HepG2 (cell line): ENCODE measurements around the gene TTLL1. TPM values are rescaled to one million over a fixed set of nuclear protein-coding genes. Genes with fewer than 3 reads are reported as not detected.

ENCODE experiments used
- ASH2L ChIP-seq: fragments of 300-600, 200-600 bp; sonication (generic); IDR thresholded peaks from 2 replicates; pipeline ENCODE4 v1.7.0; 2017; ENCODE audit warnings: low read depth, mild to moderate bottlenecking, moderate library complexity, mixed read lengths, low read length; ENCODE audit not compliant: insufficient read length
- ATM ChIP-seq: fragments of 450-650 bp; IDR thresholded peaks from 2 replicates; pipeline ENCODE4 v1.7.1; 2017; ENCODE audit warnings: mild to moderate bottlenecking, borderline replicate concordance
- BRD4 ChIP-seq: sonication (generic); formaldehyde crosslinking; IDR thresholded peaks from 2 replicates; pipeline ENCODE4 v1.4.0; 2020; ENCODE audit warnings: missing genetic modification reagents
- ELF3 ChIP-seq: IDR thresholded peaks from 2 replicates; pipeline ENCODE4 v1.6.1; 2016; ENCODE audit warnings: missing genetic modification reagents, missing compliant biosample characterization
- ELF4 ChIP-seq: sonication (generic); formaldehyde crosslinking; IDR thresholded peaks from 2 replicates; pipeline ENCODE4 v1.5.0; 2020; ENCODE audit warnings: missing genetic modification reagents, mild to moderate bottlenecking, moderate library complexity, borderline replicate concordance
- FOXP1 ChIP-seq, 2 experiments: fragments of 450-650 bp in 1 of 2; IDR thresholded peaks; 2 replicates each; pipeline ENCODE4 v1.6.1; 2017 to 2018; ENCODE audit warnings: antibody characterized with exemption in 1 of 2
- HMGXB3 ChIP-seq: sonication (generic); formaldehyde crosslinking; IDR thresholded peaks from 2 replicates; pipeline ENCODE4 v1.4.0; 2020; ENCODE audit warnings: missing genetic modification reagents, borderline replicate concordance
- HNRNPUL1 ChIP-seq: fragments of 200-400 bp; formaldehyde crosslinking; IDR thresholded peaks from 2 replicates; pipeline ENCODE4 v1.6.1; 2017; ENCODE audit warnings: low read depth, mild to moderate bottlenecking, low read length, moderate library complexity
- HOMEZ ChIP-seq: IDR thresholded peaks from 2 replicates; pipeline ENCODE4 v1.6.1; 2016; ENCODE audit warnings: low read depth
- KDM1A ChIP-seq: IDR thresholded peaks from 2 replicates; pipeline ENCODE4 v1.6.1; 2016; ENCODE audit warnings: missing compliant biosample characterization
- MBNL3 ChIP-seq: fragments of 250-450 bp; sonication (Bioruptor Pico); conservative IDR thresholded peaks from 2 replicates; pipeline ENCODE4 v1.8.0; 2022; ENCODE audit warnings: mild to moderate bottlenecking, inconsistent platforms
- NFIC ChIP-seq: IDR thresholded peaks from 2 replicates; pipeline ENCODE4 v1.6.1; 2012; ENCODE audit warnings: mild to moderate bottlenecking, low read length, inconsistent platforms
- NR2F6 ChIP-seq, 2 experiments: IDR thresholded peaks; 2 replicates each; pipeline ENCODE4 v1.6.1; 2016; ENCODE audit warnings: antibody characterized with exemption in 1 of 2, mild to moderate bottlenecking in 1 of 2
- RAD21 ChIP-seq: fragments of 450-650 bp; formaldehyde crosslinking; IDR thresholded peaks from 2 replicates; pipeline ENCODE4 v1.5.0; 2020; ENCODE audit warnings: mild to moderate bottlenecking
- RFX1 ChIP-seq: fragments of 450-650 bp; IDR thresholded peaks from 2 replicates; pipeline ENCODE4 v1.6.1; 2017
- SAP130 ChIP-seq: IDR thresholded peaks from 2 replicates; pipeline ENCODE4 v1.6.1; 2016; ENCODE audit warnings: low read depth
- SOX13 ChIP-seq, 3 experiments: fragments of 450-650 bp in 1 of 3; sonication (generic) in 1 of 3; formaldehyde crosslinking in 1 of 3; IDR thresholded peaks in 2 of 3; conservative IDR thresholded peaks in 1 of 3; 2 replicates each; pipeline versions ENCODE4 v1.5.0 to v1.6.1; 2016 to 2020; ENCODE audit warnings: antibody characterized with exemption in 1 of 3, mild to moderate bottlenecking in 1 of 3, missing compliant biosample characterization in 1 of 3, missing genetic modification reagents in 1 of 3, moderate library complexity in 1 of 3
- TBX2 ChIP-seq: sonication (generic); formaldehyde crosslinking; IDR thresholded peaks from 2 replicates; pipeline ENCODE4 v1.5.0; 2020; ENCODE audit warnings: missing genetic modification reagents, mild to moderate bottlenecking, borderline replicate concordance
- TOE1 ChIP-seq: sonication (generic); formaldehyde crosslinking; IDR thresholded peaks from 2 replicates; pipeline ENCODE4 v1.4.0; 2020; ENCODE audit warnings: mild to moderate bottlenecking, missing genetic modification reagents
- ZNF232 ChIP-seq: sonication (generic); formaldehyde crosslinking; IDR thresholded peaks from 2 replicates; pipeline ENCODE4 v1.4.0; 2020; ENCODE audit warnings: missing genetic modification reagents, borderline replicate concordance
- ZNF512 ChIP-seq: sonication (generic); formaldehyde crosslinking; IDR thresholded peaks from 2 replicates; pipeline ENCODE4 v1.4.0; 2020; ENCODE audit warnings: mild to moderate bottlenecking, missing genetic modification reagents
- ZNF577 ChIP-seq: sonication (generic); formaldehyde crosslinking; IDR thresholded peaks from 2 replicates; pipeline ENCODE4 v1.4.0; 2020; ENCODE audit warnings: mild to moderate bottlenecking, low read depth, missing genetic modification reagents, borderline replicate concordance
- ZNF740 ChIP-seq: sonication (generic); formaldehyde crosslinking; IDR thresholded peaks from 2 replicates; pipeline ENCODE4 v1.4.0; 2020; ENCODE audit warnings: missing genetic modification reagents
- polyA plus RNA-seq, 8 experiments: library from polyadenylated mRNA; depleted of rRNA in 3 of 8; stranded (reverse) in 7 of 8; unstranded in 1 of 8; fragments of >200 nt; fragmentation: Illumina TruSeq in 4 of 8; extraction: Trizol in 4 of 8; gene quantifications; 2 replicates each; pipeline versions ENCODE4 v1.2.1 to v1.2.3, GENCODE V29; 2011 to 2016; ENCODE audit warnings: low read depth in 4 of 8, missing spikeins in 1 of 8, mixed read lengths in 1 of 8; ENCODE audit not compliant: insufficient read depth in 1 of 8
- total RNA-seq, 5 experiments: library from RNA; depleted of rRNA; stranded (reverse); fragments of >200 nt; fragmentation: Illumina TruSeq; extraction: Trizol; gene quantifications; 2 replicates each; pipeline ENCODE4 v1.2.3, GENCODE V29; 2016; ENCODE audit warnings: low read depth in 1 of 5

TTLL1 gene
- total and polyA plus RNA-seq, 2 of the 13 experiments (the other 11 are each of a cell fraction or from before 2014, with no cell fraction given): 1.6 to 5.3 TPM

GRCh38 chr22:43018615-43019014, 70.6 kb downstream of the TTLL1 start (continued):
- no peak for TF ChIP-seq ZNF577
- 0 out of 2 replicates have a peak, but pooled peaks have one; percentile 53 for TF ChIP-seq ELF4 (CRISPR knock-in tag)
- no peak for TF ChIP-seq ATM
- no peak for TF ChIP-seq RFX1
- no peak for TF ChIP-seq MBNL3 (CRISPR knock-in tag)
- peak; percentile 56; the same call in 1 of the 2 replicates for TF ChIP-seq TBX2 (CRISPR knock-in tag)
- TF ChIP-seq ELF3 (CRISPR knock-in tag): peak; percentile 95
- TF ChIP-seq HOMEZ (CRISPR knock-in tag): peak; percentile 19; the same call in 1 of the 2 replicates
- TF ChIP-seq ZNF232: peak; percentile 71; the same call in 1 of the 2 replicates
- TF ChIP-seq HMGXB3 (CRISPR knock-in tag): 0 out of 2 replicates have a peak, but pooled peaks have one; percentile 42
- TF ChIP-seq BRD4: peak; percentile 56; the same call in 1 of the 2 replicates
- no peak for TF ChIP-seq FOXP1 (IDR thresholded peaks at IDR 0.05)
- TF ChIP-seq FOXP1 (CRISPR knock-in tag; IDR thresholded peaks at IDR 0.05): peak; percentile 87
- TF ChIP-seq ASH2L: peak; percentile 40
- peak; percentile 82 for TF ChIP-seq NR2F6 (IDR thresholded peaks at IDR 0.05)
- TF ChIP-seq NR2F6 (CRISPR knock-in tag; IDR thresholded peaks at IDR 0.05): peak; percentile 93
- no peak for TF ChIP-seq ZNF740 (CRISPR knock-in tag)
- TF ChIP-seq ZNF512 (CRISPR knock-in tag): no peak
- TF ChIP-seq HNRNPUL1: no peak
- peak; percentile 84 for TF ChIP-seq SAP130 (CRISPR knock-in tag)
- no peak for TF ChIP-seq SOX13 (IDR thresholded peaks at IDR 0.05)
- TF ChIP-seq SOX13 (CRISPR knock-in tag; conservative IDR thresholded peaks at IDR 0.05 in 1 of 2, IDR thresholded peaks at IDR 0.05 in 1 of 2): peak in 1 of 2 experiments; percentile 74; a peak in 2 of 4 replicates
- TF ChIP-seq KDM1A (CRISPR knock-in tag): peak; percentile 83
- TF ChIP-seq NFIC: peak; percentile 61; the same call in 1 of the 2 replicates
- no peak for TF ChIP-seq TOE1 (CRISPR knock-in tag)
- no peak for TF ChIP-seq RAD21 (CRISPR knock-in tag)
